H1 (cell line): ENCODE data around the gene PMM1. TPM values are rescaled to one million over a fixed set of nuclear protein-coding genes. Genes with fewer than 3 reads are reported as not detected.

ENCODE experiments used
- CTCF ChIA-PET: fragments of 300-600 bp; sonication (Branson Sonifier 250); formaldehyde crosslinking; loops from one replicate; lab custom pipeline; 2021; ENCODE audit not compliant: partially characterized antibody; lab: Charles Lee
- POLR2A ChIA-PET: fragments of 300-600 bp; sonication (Branson Sonifier 250); formaldehyde crosslinking; loops from one replicate; lab custom pipeline; 2021; ENCODE audit warnings: inconsistent platforms; ENCODE audit not compliant: partially characterized antibody; lab: Charles Lee
- DNase-seq, 2 experiments: peaks; one replicate each; pipeline versions ENCODE4 v3.0.0 to v3.0.0-alpha.2; 2010 to 2022; ENCODE audit warnings: low spot score in 2 of 2, low read depth in 1 of 2, mixed read lengths in 1 of 2
- FAIRE-seq: peaks from 2 replicates; lab custom pipeline; 2011; peaks lifted over from hg19 to GRCh38; lab: Jason Lieb, UNC
- H2AFZ ChIP-seq: 2 replicates; pipeline ENCODE4 v1.8.1; 2012; ENCODE audit warnings: low read length, inconsistent platforms
- H2AK5ac ChIP-seq: 2 replicates; pipeline ENCODE4 v1.6.1; 2013; ENCODE audit warnings: low read depth, low read length
- H2BK120ac ChIP-seq: replicated peaks from 2 replicates; pipeline ENCODE3; 2013; ENCODE audit warnings: low read depth, low read length, inconsistent platforms
- H2BK12ac ChIP-seq: 2 replicates; pipeline ENCODE4 v1.6.1; 2013; ENCODE audit warnings: low read depth, low read length
- H2BK15ac ChIP-seq: 2 replicates; pipeline ENCODE4 v1.6.1; 2013; ENCODE audit warnings: low read length
- H2BK20ac ChIP-seq: 2 replicates; pipeline ENCODE4 v1.6.1; 2013; ENCODE audit warnings: low read length
- H2BK5ac ChIP-seq: 2 replicates; pipeline ENCODE4 v1.6.1; 2013; ENCODE audit warnings: low read depth, low read length
- H3K14ac ChIP-seq: 2 replicates; pipeline ENCODE4 v1.6.1; 2013; ENCODE audit warnings: inconsistent platforms; ENCODE audit not compliant: insufficient read length
- H3K18ac ChIP-seq: 2 replicates; pipeline ENCODE4 v1.6.1; 2013; ENCODE audit warnings: low read length; ENCODE audit errors: extremely low read depth
- H3K23ac ChIP-seq: 2 replicates; pipeline ENCODE4 v1.6.1; 2013; ENCODE audit warnings: inconsistent platforms; ENCODE audit not compliant: insufficient read length
- H3K23me2 ChIP-seq: 2 replicates; pipeline ENCODE4 v1.6.1; 2013; ENCODE audit warnings: low read depth, low read length
- H3K27ac ChIP-seq: 2 replicates; pipeline ENCODE4 v1.6.1; 2011; ENCODE audit warnings: low read depth, low read length, inconsistent platforms
- H3K27me3 ChIP-seq, 4 experiments: replicated peaks in 1 of 4; 1 replicate in 1 of 4; 2 replicates in 3 of 4; pipeline versions ENCODE4 v1.6.1 to v1.8.1; 2011 to 2013; ENCODE audit warnings: low read length in 3 of 4, mild to moderate bottlenecking in 3 of 4, inconsistent platforms in 2 of 4, mixed read lengths in 2 of 4, moderate library complexity in 1 of 4; ENCODE audit not compliant: control insufficient read depth in 3 of 4, insufficient read depth in 3 of 4; ENCODE audit errors: extremely low read depth in 1 of 4
- H3K36me3 ChIP-seq, 4 experiments: 2 replicates each; pipeline versions ENCODE4 v1.6.1 to v1.8.1; 2011 to 2013; ENCODE audit warnings: mild to moderate bottlenecking in 4 of 4, low read length in 3 of 4, moderate library complexity in 2 of 4, control low read depth in 1 of 4, inconsistent platforms in 1 of 4; ENCODE audit not compliant: insufficient read depth in 4 of 4, control insufficient read depth in 2 of 4
- H3K4ac ChIP-seq: replicated peaks from 2 replicates; pipeline ENCODE3; 2013; ENCODE audit warnings: low read length, low read depth, mixed read lengths, inconsistent platforms; ENCODE audit not compliant: insufficient read length
- H3K4me1 ChIP-seq, 4 experiments: replicated peaks in 1 of 4; 1 replicate in 1 of 4; 2 replicates in 3 of 4; pipeline versions ENCODE4 v1.6.1 to v1.8.1; 2011 to 2013; ENCODE audit warnings: low read length in 3 of 4, inconsistent platforms in 2 of 4, mixed read lengths in 1 of 4; ENCODE audit not compliant: insufficient read depth in 4 of 4, control insufficient read depth in 3 of 4
- H3K4me2 ChIP-seq, 2 experiments: 2 replicates each; pipeline versions ENCODE4 v1.6.1 to v1.8.1; 2011 to 2013; ENCODE audit warnings: low read depth in 2 of 2, low read length in 2 of 2, control low read depth in 1 of 2, inconsistent platforms in 1 of 2, mild to moderate bottlenecking in 1 of 2; ENCODE audit not compliant: insufficient read depth in 1 of 2
- H3K4me3 ChIP-seq, 4 experiments: fragments of 200-600, 300-600 bp in 1 of 4; sonication (generic), shearing (Covaris generic), sonication (Bioruptor Twin) in 1 of 4; 2 replicates each; pipeline versions ENCODE4 v1.5.1 to v1.8.1; 2011 to 2016; ENCODE audit warnings: low read length in 4 of 4, low read depth in 3 of 4, control low read depth in 2 of 4, inconsistent platforms in 2 of 4, mild to moderate bottlenecking in 2 of 4, mixed read lengths in 1 of 4, moderate library complexity in 1 of 4; ENCODE audit not compliant: insufficient read depth in 2 of 4; ENCODE audit errors: extremely low read depth in 1 of 4
- H3K56ac ChIP-seq: replicated peaks from 2 replicates; pipeline ENCODE3; 2013; ENCODE audit warnings: low read depth, mild to moderate bottlenecking, mixed read lengths, low read length, inconsistent platforms; ENCODE audit not compliant: insufficient read length
- H3K79me1 ChIP-seq: 2 replicates; pipeline ENCODE4 v1.6.1; 2013; ENCODE audit warnings: low read depth, low read length, control low read depth
- H3K79me2 ChIP-seq, 2 experiments: 2 replicates each; pipeline versions ENCODE4 v1.6.1 to v1.8.1; 2012 to 2013; ENCODE audit warnings: low read length in 2 of 2, mild to moderate bottlenecking in 2 of 2, inconsistent platforms in 1 of 2; ENCODE audit not compliant: insufficient read depth in 2 of 2, control insufficient read depth in 1 of 2
- H3K9ac ChIP-seq, 4 experiments: replicated peaks in 1 of 4; 1 replicate in 1 of 4; 2 replicates in 3 of 4; pipeline versions ENCODE4 v1.6.1 to v1.8.1; 2011 to 2013; ENCODE audit warnings: low read depth in 3 of 4, low read length in 3 of 4, control low read depth in 2 of 4, mild to moderate bottlenecking in 2 of 4, moderate library complexity in 2 of 4, inconsistent platforms in 1 of 4; ENCODE audit errors: extremely low read depth in 1 of 4
- H3K9me3 ChIP-seq, 2 experiments: 2 replicates each; pipeline versions ENCODE4 v1.6.1 to v1.8.1; 2012 to 2013; ENCODE audit warnings: mild to moderate bottlenecking in 2 of 2, moderate library complexity in 2 of 2, control low read depth in 1 of 2, inconsistent platforms in 1 of 2, low read depth in 1 of 2, low read length in 1 of 2, mixed read lengths in 1 of 2; ENCODE audit not compliant: insufficient read depth in 2 of 2
- H4K20me1 ChIP-seq, 2 experiments: replicated peaks in 1 of 2; 2 replicates each; pipeline versions ENCODE3 to v1.8.1; 2011 to 2013; ENCODE audit warnings: inconsistent platforms in 2 of 2, low read length in 2 of 2, mild to moderate bottlenecking in 1 of 2; ENCODE audit not compliant: insufficient read depth in 2 of 2, control insufficient read depth in 1 of 2
- H4K5ac ChIP-seq: 2 replicates; pipeline ENCODE4 v1.6.1; 2013; ENCODE audit warnings: low read length, low read depth, mixed read lengths, inconsistent platforms; ENCODE audit not compliant: insufficient read length
- H4K8ac ChIP-seq: 2 replicates; pipeline ENCODE4 v1.8.0; 2013; ENCODE audit warnings: mild to moderate bottlenecking, moderate library complexity, low read length, inconsistent platforms; ENCODE audit not compliant: insufficient read depth; ENCODE audit errors: extremely low read depth
- H4K91ac ChIP-seq: replicated peaks from 2 replicates; pipeline ENCODE3; 2013; ENCODE audit warnings: low read length, mixed read lengths, inconsistent platforms; ENCODE audit not compliant: insufficient read length
- CBX8 ChIP-seq: fragments of 300-800, 300-1000 bp; sonication (generic); IDR thresholded peaks from 2 replicates; pipeline ENCODE4 v1.7.1; 2016; ENCODE audit warnings: low read depth, low read length, borderline replicate concordance
- NRF1 ChIP-seq: IDR thresholded peaks from 2 replicates; pipeline ENCODE4 v1.6.1; 2011; ENCODE audit warnings: mild to moderate bottlenecking, low read depth, low read length, improper control_type of control experiment
- POLR2A ChIP-seq, 2 experiments: IDR thresholded peaks; 1 replicate in 1 of 2; 2 replicates in 1 of 2; pipeline ENCODE4 v1.6.1; 2011; ENCODE audit warnings: low read depth in 2 of 2, low read length in 2 of 2, mild to moderate bottlenecking in 2 of 2; ENCODE audit errors: control extremely low read depth in 1 of 2
- POLR2AphosphoS5 ChIP-seq: IDR thresholded peaks from 2 replicates; pipeline ENCODE4 v1.6.1; 2011; ENCODE audit warnings: low read depth, low read length
- WGBS, 2 experiments: shearing (Covaris generic) in 1 of 2; methylation state at CpG; one replicate each; pipeline versions ENCODE4 v1.1.6 to v1.1.7; 2013 to 2015; ENCODE audit warnings: low lambda C conversion rate in 2 of 2, mixed read lengths in 2 of 2, inconsistent platforms in 1 of 2, low coverage in 1 of 2, missing lambda C conversion rate in 1 of 2; ENCODE audit not compliant: insufficient replicate concordance in 2 of 2, insufficient coverage in 1 of 2, insufficient read length in 1 of 2; ENCODE audit errors: extremely low coverage in 1 of 2, missing lambda C conversion rate in 1 of 2; 5-methylcytosine and 5-hydroxymethylcytosine counted together
- polyA plus RNA-seq, 7 experiments: library from polyadenylated mRNA; depleted of rRNA in 3 of 7; stranded (reverse) in 5 of 7; unstranded in 2 of 7; fragments of >200 nt in 5 of 7; fragments of 200-250 nt in 2 of 7; gene quantifications; 1 replicate in 5 of 7; 2 replicates in 1 of 7; 4 replicates in 1 of 7; pipeline versions ENCODE4 v1.2.1 to v1.2.3, GENCODE V29; 2011 to 2013; ENCODE audit warnings: missing spikeins in 2 of 7, mixed read lengths in 2 of 7
- total RNA-seq: library from RNA; stranded (reverse); fragmentation: NEBNext Ultra II Directional; extraction: Animal tissue kit (Norgen Biotek cat#: 25700); gene quantifications from 2 replicates; pipeline ENCODE4 v1.2.1, GENCODE V29; 2021
- TF ChIP-seq, protein P1 (sequence below): IDR thresholded peaks from 2 replicates; pipeline ENCODE4 v1.6.1; 2012; ENCODE audit warnings: inconsistent platforms
- TF ChIP-seq, protein P2 (sequence below): IDR thresholded peaks from 2 replicates; pipeline ENCODE4 v1.6.1; 2012; ENCODE audit warnings: low read length, inconsistent platforms
- TF ChIP-seq, protein P3 (sequence below): IDR thresholded peaks from 2 replicates; pipeline ENCODE4 v1.6.1; 2011; ENCODE audit warnings: low read length, improper control_type of control experiment

Gene PMM1
- total and polyA plus RNA-seq, 2 of the 8 experiments (the other 6 are each of a cell fraction or from before 2014, with no cell fraction given) = 11.3 to 20.0 TPM

DNA sequence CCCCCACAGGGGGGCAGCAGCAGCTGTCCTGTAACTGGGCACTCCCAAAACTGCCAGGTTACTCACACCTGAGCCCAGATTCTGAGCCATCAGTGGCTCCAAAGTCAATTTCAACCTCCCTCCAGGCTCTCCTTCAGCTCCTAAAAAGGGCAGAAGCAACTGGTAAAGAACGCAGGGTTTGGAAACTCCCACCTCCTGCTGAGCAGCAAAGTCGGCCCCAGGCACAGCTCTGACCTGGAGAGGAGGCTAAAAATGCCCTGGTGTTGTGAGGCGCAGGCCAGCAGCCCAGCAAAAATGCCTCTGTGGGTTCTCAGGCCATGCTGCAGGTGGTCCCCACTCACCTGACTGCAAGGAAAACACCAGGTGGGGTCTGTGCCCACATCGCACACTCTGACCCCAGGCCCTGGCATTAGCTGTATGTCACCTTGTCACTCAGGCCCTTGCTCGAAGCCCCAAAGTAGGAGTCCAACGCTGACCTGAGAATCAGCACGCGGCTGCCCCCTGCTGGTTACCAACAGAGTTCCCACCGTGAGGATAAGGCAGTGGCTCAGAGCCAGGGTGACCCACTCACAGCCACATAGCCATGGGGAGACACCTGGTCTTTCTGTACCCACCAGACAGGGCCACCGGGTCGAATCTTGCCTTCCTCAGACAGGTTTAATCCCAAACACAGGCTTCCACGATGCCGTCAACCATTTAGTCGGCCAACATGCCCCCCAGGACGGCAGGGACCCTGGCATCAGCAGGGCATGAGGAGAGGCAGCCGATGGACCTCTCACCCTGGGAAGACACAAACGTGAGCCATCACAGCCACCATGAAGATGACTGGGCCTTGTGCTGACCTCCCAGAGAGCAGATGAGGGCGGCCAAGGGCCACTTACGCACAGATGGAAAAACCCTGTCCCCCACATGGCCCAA, 56.5 kb downstream of the PMM1 start:
- Histone ChIP-seq H3K4me1 (peaks cover 0 to 7% (median 5%) of the 10 kb centered on the region in 4 experiments; a peak in 4 of 7 replicates), H3K4ac (no peak overlapping the region), H4K8ac (no peak overlapping the region; the same call in 1 of the 2 replicates), H2AK5ac (no peak overlapping the region), H3K9me3 (no peaks in the 10 kb centered on the region), H3K36me3 (peaks cover 13 to 32% (median 22%) of the 10 kb centered on the region in 4 experiments; a peak in 7 of 8 replicates), H2BK12ac (no peak overlapping the region), H2BK120ac (no peak overlapping the region), H3K23me2 (no peaks in the 10 kb centered on the region), H3K79me1 (0 out of 2 replicates have a peak, but pooled peaks cover 2% of the 10 kb centered on the region), H3K27me3 (no peaks in the 10 kb centered on the region), H3K4me3 (no peak overlapping the region), H2BK15ac (no peak overlapping the region), H4K5ac (no peak overlapping the region), H3K14ac (no peak overlapping the region), H4K91ac (no peak overlapping the region), H2AFZ (no peak overlapping the region), H3K27ac (peak overlapping the region; percentile 48; the same call in 1 of the 2 replicates), H3K79me2 (no peaks in the 10 kb centered on the region; a peak in 1 of 4 replicates), H3K56ac (no peak overlapping the region), H2BK20ac (no peak overlapping the region), H3K23ac (no peak overlapping the region), H3K18ac (peak overlapping the region; percentile 32), H3K4me2 (no peak overlapping the region), H4K20me1 (peaks cover 8 to 27% of the 10 kb centered on the region in 2 experiments), H3K9ac (peak overlapping the region in 1 of 4 experiments; percentile 23; a peak in 2 of 7 replicates), H2BK5ac (peak overlapping the region; percentile 15; the same call in 1 of the 2 replicates)
- WGBS, 2 experiments = 68% methylated on average over 19 of the region's 19 CpGs; no CpG with 5 or more reads in 1 of the 2 experiments
- FAIRE-seq (no peak), DNase-seq (peak in 1 of 2 experiments; percentile 91)
- POLR2A ChIA-PET = interaction anchor here (0.7 to 1.9 kb wide), 9 partner anchors 7 to 130 kb away, joined by 3 to 15 read pairs (median 3); partner anchors contain the start of genes CSDC2 and POLR3H
- CTCF ChIA-PET = interaction anchor here (0.6 to 2.3 kb wide), 32 partner anchors 8 to 1527 kb away, joined by 3 to 19 read pairs (median 4); partner anchors contain the start of genes ACO2 and POLR3H
- TF ChIP-seq, protein P1, sequence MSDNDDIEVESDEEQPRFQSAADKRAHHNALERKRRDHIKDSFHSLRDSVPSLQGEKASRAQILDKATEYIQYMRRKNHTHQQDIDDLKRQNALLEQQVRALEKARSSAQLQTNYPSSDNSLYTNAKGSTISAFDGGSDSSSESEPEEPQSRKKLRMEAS = 0 out of 2 replicates have a peak, but pooled peaks have one; percentile 15
- 0 out of 2 replicates have a peak, but pooled peaks have one; percentile 13 for TF ChIP-seq POLR2AphosphoS5
- TF ChIP-seq, protein P2, sequence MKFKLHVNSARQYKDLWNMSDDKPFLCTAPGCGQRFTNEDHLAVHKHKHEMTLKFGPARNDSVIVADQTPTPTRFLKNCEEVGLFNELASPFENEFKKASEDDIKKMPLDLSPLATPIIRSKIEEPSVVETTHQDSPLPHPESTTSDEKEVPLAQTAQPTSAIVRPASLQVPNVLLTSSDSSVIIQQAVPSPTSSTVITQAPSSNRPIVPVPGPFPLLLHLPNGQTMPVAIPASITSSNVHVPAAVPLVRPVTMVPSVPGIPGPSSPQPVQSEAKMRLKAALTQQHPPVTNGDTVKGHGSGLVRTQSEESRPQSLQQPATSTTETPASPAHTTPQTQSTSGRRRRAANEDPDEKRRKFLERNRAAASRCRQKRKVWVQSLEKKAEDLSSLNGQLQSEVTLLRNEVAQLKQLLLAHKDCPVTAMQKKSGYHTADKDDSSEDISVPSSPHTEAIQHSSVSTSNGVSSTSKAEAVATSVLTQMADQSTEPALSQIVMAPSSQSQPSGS = no peak
- TF ChIP-seq NRF1 = no peak
- TF ChIP-seq CBX8 = no peak
- TF ChIP-seq, protein P3, sequence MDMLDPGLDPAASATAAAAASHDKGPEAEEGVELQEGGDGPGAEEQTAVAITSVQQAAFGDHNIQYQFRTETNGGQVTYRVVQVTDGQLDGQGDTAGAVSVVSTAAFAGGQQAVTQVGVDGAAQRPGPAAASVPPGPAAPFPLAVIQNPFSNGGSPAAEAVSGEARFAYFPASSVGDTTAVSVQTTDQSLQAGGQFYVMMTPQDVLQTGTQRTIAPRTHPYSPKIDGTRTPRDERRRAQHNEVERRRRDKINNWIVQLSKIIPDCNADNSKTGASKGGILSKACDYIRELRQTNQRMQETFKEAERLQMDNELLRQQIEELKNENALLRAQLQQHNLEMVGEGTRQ = no peak
- peak in 1 of 2 experiments; percentile 50; a peak in 1 of 3 replicates for TF ChIP-seq POLR2A (IDR thresholded peaks at IDR 0.05; ENCODE audit: control extremely low read depth in 1 of 2, low read depth in 2 of 2, low read length in 2 of 2)
